SK-N-SH treated with all-trans-retinoic acid at 6 μM for 48 hours (cell line): ENCODE data around the gene AMIGO2.

Source experiments
- OSR1 ChIP-seq: fragments of 250-450 bp; sonication (Bioruptor Pico); IDR thresholded peaks from 2 replicates; pipeline ENCODE4 v1.8.0; 2022; ENCODE audit warnings: moderate library complexity, mild to moderate bottlenecking, inconsistent platforms
- PPARA ChIP-seq: fragments of 250-450 bp; sonication (Bioruptor Pico); IDR thresholded peaks from 2 replicates; pipeline ENCODE4 v1.5.0; 2020; ENCODE audit warnings: mild to moderate bottlenecking, borderline replicate concordance
- RARB ChIP-seq: fragments of 250-450 bp; sonication (Bioruptor Pico); IDR thresholded peaks from 2 replicates; pipeline ENCODE4 v1.8.0; 2021; ENCODE audit warnings: mild to moderate bottlenecking, moderate library complexity
- ZC3H10 ChIP-seq: fragments of 250-450 bp; sonication (Bioruptor Pico); IDR thresholded peaks from 2 replicates; pipeline ENCODE4 v1.5.1; 2021; ENCODE audit warnings: mild to moderate bottlenecking, moderate library complexity
- ZFP3 ChIP-seq: fragments of 250-450 bp; sonication (Bioruptor Pico); IDR thresholded peaks from 2 replicates; pipeline ENCODE4 v1.5.0; 2020; ENCODE audit warnings: mild to moderate bottlenecking, moderate library complexity
- ZFP30 ChIP-seq: fragments of 450-650 bp; formaldehyde crosslinking; IDR thresholded peaks from 2 replicates; pipeline ENCODE4 v1.5.0; 2022; ENCODE audit warnings: mild to moderate bottlenecking, moderate library complexity
- ZNF565 ChIP-seq: fragments of 450-650 bp; formaldehyde crosslinking; conservative IDR thresholded peaks from 2 replicates; pipeline ENCODE4 v1.5.0; 2020; ENCODE audit warnings: low read depth, mild to moderate bottlenecking, moderate library complexity
- ZNF8 ChIP-seq: fragments of 450-650 bp; formaldehyde crosslinking; IDR thresholded peaks from 2 replicates; pipeline ENCODE4 v1.5.0; 2020; ENCODE audit warnings: mild to moderate bottlenecking, moderate library complexity
- TF ChIP-seq, protein P1 (sequence below): fragments of 250-450 bp; sonication (Bioruptor Pico); IDR thresholded peaks from 2 replicates; pipeline ENCODE4 v1.5.1; 2021; ENCODE audit warnings: mild to moderate bottlenecking, moderate library complexity

DNA sequence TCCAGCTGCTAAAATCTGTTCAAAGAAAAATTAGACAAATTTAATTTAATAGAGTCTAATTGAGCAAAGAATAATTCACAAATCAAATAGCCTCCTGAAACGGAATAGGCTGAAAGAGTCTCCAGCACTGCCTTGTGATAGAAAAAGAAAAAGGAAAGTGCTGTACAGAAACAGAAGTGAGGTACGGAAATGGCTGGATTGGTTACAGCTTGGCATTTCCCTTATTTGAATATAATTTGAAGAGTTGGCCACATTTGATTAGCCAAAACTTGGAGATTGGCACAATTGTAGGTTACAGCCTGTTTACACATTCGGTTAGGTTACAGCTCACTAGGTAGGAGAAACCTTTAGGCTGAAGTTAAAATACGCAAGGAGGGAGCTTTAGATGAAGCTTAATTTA, 25.1 kb downstream of the AMIGO2 start:
- no peak for TF ChIP-seq ZNF565 (CRISPR knock-in tag)
- TF ChIP-seq ZFP30 (CRISPR knock-in tag): no peak
- TF ChIP-seq RARB: no peak
- TF ChIP-seq OSR1: no peak
- no peak for TF ChIP-seq ZC3H10
- TF ChIP-seq ZNF8 (CRISPR knock-in tag): no peak
- TF ChIP-seq, protein P1, sequence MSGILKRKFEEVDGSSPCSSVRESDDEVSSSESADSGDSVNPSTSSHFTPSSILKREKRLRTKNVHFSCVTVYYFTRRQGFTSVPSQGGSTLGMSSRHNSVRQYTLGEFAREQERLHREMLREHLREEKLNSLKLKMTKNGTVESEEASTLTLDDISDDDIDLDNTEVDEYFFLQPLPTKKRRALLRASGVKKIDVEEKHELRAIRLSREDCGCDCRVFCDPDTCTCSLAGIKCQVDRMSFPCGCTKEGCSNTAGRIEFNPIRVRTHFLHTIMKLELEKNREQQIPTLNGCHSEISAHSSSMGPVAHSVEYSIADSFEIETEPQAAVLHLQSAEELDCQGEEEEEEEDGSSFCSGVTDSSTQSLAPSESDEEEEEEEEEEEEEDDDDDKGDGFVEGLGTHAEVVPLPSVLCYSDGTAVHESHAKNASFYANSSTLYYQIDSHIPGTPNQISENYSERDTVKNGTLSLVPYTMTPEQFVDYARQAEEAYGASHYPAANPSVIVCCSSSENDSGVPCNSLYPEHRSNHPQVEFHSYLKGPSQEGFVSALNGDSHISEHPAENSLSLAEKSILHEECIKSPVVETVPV (CRISPR knock-in tag): no peak
- no peak for TF ChIP-seq ZFP3
- TF ChIP-seq PPARA (CRISPR knock-in tag): no peak
